Neuronal stem cell (in vitro differentiated cells): Measurements from ENCODE around the gene OTULIN.
A peak's percentile ranks its signal among the peaks of the same experiment; 100 is the strongest.

Experiments used
- DNase-seq: peaks from one replicate; pipeline ENCODE4 v3.0.0-alpha.2; 2013; ENCODE audit warnings: low spot score
- H2AFZ ChIP-seq: one replicate; pipeline ENCODE4 v1.6.1; 2013; ENCODE audit warnings: mild to moderate bottlenecking, low read length, inconsistent platforms
- H2AK5ac ChIP-seq: 2 replicates; pipeline ENCODE4 v1.6.1; 2013; ENCODE audit warnings: low read depth, mild to moderate bottlenecking, inconsistent platforms, low read length, moderate library complexity, mixed read lengths
- H2BK120ac ChIP-seq: 2 replicates; pipeline ENCODE4 v1.6.1; 2013; ENCODE audit warnings: low read depth, mild to moderate bottlenecking, inconsistent platforms, low read length, moderate library complexity, mixed read lengths
- H2BK12ac ChIP-seq: one replicate; pipeline ENCODE4 v1.6.1; 2013; ENCODE audit warnings: low read length, inconsistent platforms
- H2BK15ac ChIP-seq: 2 replicates; pipeline ENCODE4 v1.6.1; 2013; ENCODE audit warnings: mild to moderate bottlenecking, low read length, inconsistent platforms, mixed read lengths
- H2BK5ac ChIP-seq: one replicate; pipeline ENCODE4 v1.6.1; 2013; ENCODE audit warnings: inconsistent platforms, mild to moderate bottlenecking, low read length, moderate library complexity
- H3K14ac ChIP-seq: one replicate; pipeline ENCODE4 v1.6.1; 2013; ENCODE audit warnings: low read length, inconsistent platforms
- H3K18ac ChIP-seq: 2 replicates; pipeline ENCODE4 v1.6.1; 2013; ENCODE audit warnings: low read length, inconsistent platforms
- H3K23ac ChIP-seq: 2 replicates; pipeline ENCODE4 v1.6.1; 2013; ENCODE audit warnings: low read depth, mild to moderate bottlenecking, mixed read lengths, low read length, inconsistent platforms; ENCODE audit not compliant: poor library complexity
- H3K27ac ChIP-seq: replicated peaks from 3 replicates; pipeline ENCODE4 v1.5.1; 2013; ENCODE audit warnings: low read length, inconsistent platforms
- H3K27me3 ChIP-seq, 3 experiments: 2 replicates each; pipeline ENCODE4 v1.6.1; 2013; ENCODE audit warnings: low read length in 3 of 3, mild to moderate bottlenecking in 2 of 3, inconsistent platforms in 1 of 3, low read depth in 1 of 3, mixed read lengths in 1 of 3, moderate library complexity in 1 of 3; ENCODE audit not compliant: control insufficient read depth in 3 of 3, insufficient read depth in 3 of 3
- H3K36me3 ChIP-seq, 2 donors: replicated peaks in 1 of 2; 2 replicates each; pipeline ENCODE4 v1.6.1; 2013; ENCODE audit warnings: low read length in 2 of 2; ENCODE audit not compliant: control insufficient read depth in 2 of 2, insufficient read depth in 2 of 2
- H3K4ac ChIP-seq: 2 replicates; pipeline ENCODE4 v1.6.1; 2013; ENCODE audit warnings: inconsistent platforms, mild to moderate bottlenecking, low read length, moderate library complexity
- H3K4me1 ChIP-seq, 2 donors: 1 replicate in 1 of 2; 2 replicates in 1 of 2; pipeline ENCODE4 v1.6.1; 2013; ENCODE audit warnings: low read length in 2 of 2, low read depth in 1 of 2; ENCODE audit not compliant: control insufficient read depth in 2 of 2, insufficient read depth in 1 of 2
- H3K4me2 ChIP-seq: one replicate; pipeline ENCODE4 v1.6.1; 2013; ENCODE audit warnings: mild to moderate bottlenecking, low read length, inconsistent platforms; ENCODE audit not compliant: insufficient read depth, poor library complexity, severe bottlenecking
- H3K4me3 ChIP-seq, 2 donors: 2 replicates each; pipeline ENCODE4 v1.5.1; 2013; ENCODE audit warnings: low read length in 2 of 2, mild to moderate bottlenecking in 2 of 2, inconsistent platforms in 1 of 2, moderate library complexity in 1 of 2
- H3K79me1 ChIP-seq: one replicate; pipeline ENCODE4 v1.6.1; 2013; ENCODE audit warnings: low read depth, mild to moderate bottlenecking, inconsistent platforms, low read length, moderate library complexity
- H3K9ac ChIP-seq: one replicate; pipeline ENCODE4 v1.6.1; 2013; ENCODE audit warnings: mild to moderate bottlenecking, low read depth, low read length, inconsistent platforms; ENCODE audit not compliant: poor library complexity
- H3K9me3 ChIP-seq, 2 donors: replicated peaks in 1 of 2; 2 replicates each; pipeline versions ENCODE3 to v1.6.1; 2013; ENCODE audit warnings: low read length in 2 of 2, mild to moderate bottlenecking in 2 of 2, inconsistent platforms in 1 of 2, low read depth in 1 of 2, mixed read lengths in 1 of 2, moderate library complexity in 1 of 2; ENCODE audit not compliant: control insufficient read depth in 2 of 2, insufficient read depth in 1 of 2
- H4K8ac ChIP-seq: one replicate; pipeline ENCODE4 v1.6.1; 2013; ENCODE audit warnings: low read depth, mild to moderate bottlenecking, inconsistent platforms, low read length, moderate library complexity
- H4K91ac ChIP-seq: one replicate; pipeline ENCODE4 v1.6.1; 2013; ENCODE audit warnings: low read length, low read depth, mild to moderate bottlenecking, inconsistent platforms; ENCODE audit not compliant: poor library complexity
- WGBS, 2 donors: extraction: QIAGEN DNeasy Blood & Tissue Kit; methylation state at CpG; one replicate each; pipeline ENCODE4 v1.1.7; 2013; ENCODE audit warnings: missing lambda C conversion rate in 2 of 2, mixed read lengths in 1 of 2; ENCODE audit not compliant: insufficient read length in 2 of 2, insufficient replicate concordance in 1 of 2; ENCODE audit errors: extremely low coverage in 2 of 2; 5-methylcytosine and 5-hydroxymethylcytosine counted together

OTULIN gene

GRCh38 chr5:14685757-14686156, 21.2 kb downstream of the OTULIN start:
- Histone ChIP-seq H3K79me1 (no peaks in the 10 kb centered on the region), H2BK120ac (no peak overlapping the region), H2BK12ac (no peak overlapping the region), H2AK5ac (no peak overlapping the region), H4K91ac (no peak overlapping the region), H3K23ac (no peak overlapping the region), H2BK5ac (no peak overlapping the region), H3K9me3 (peaks cover 0 to 14% of the 10 kb centered on the region in 2 donors), H3K4me2 (no peak overlapping the region), H3K36me3 (peaks cover 22 to 91% of the 10 kb centered on the region in 2 donors), H3K14ac (no peak overlapping the region), H4K8ac (no peak overlapping the region), H3K4ac (no peak overlapping the region), H3K27me3 (no peaks in the 10 kb centered on the region), H3K27ac (no peak overlapping the region), H3K4me3 (no peak overlapping the region), H3K18ac (no peak overlapping the region), H2BK15ac (no peak overlapping the region), H3K9ac (no peak overlapping the region), H2AFZ (no peak overlapping the region), H3K4me1 (peaks cover 0 to 2% of the 10 kb centered on the region in 2 donors)
- WGBS, 2 donors, result no CpG with 5 or more reads among the region's 6 CpGs
- peak; percentile 23 for DNase-seq

GRCh38 chr5:14686517-14686916, 22.0 kb downstream of the OTULIN start:
- no peak overlapping the region for H3K9ac ChIP-seq
- H3K4ac ChIP-seq, result no peak overlapping the region
- no peak overlapping the region for H2AFZ ChIP-seq
- H4K8ac ChIP-seq, result no peak overlapping the region
- no peak overlapping the region for H3K4me3 ChIP-seq
- no peak overlapping the region for H2BK15ac ChIP-seq
- H3K4me1 ChIP-seq, result peaks cover 0 to 2% of the 10 kb centered on the region in 2 donors
- H3K23ac ChIP-seq, result no peak overlapping the region
- peaks cover 0 to 14% of the 10 kb centered on the region in 2 donors for H3K9me3 ChIP-seq
- no peak overlapping the region for H2BK120ac ChIP-seq
- no peak overlapping the region for H2BK12ac ChIP-seq
- DNase-seq, result no peak
- no peak overlapping the region for H3K14ac ChIP-seq
- H2AK5ac ChIP-seq, result no peak overlapping the region
- no peak overlapping the region for H3K4me2 ChIP-seq
- H4K91ac ChIP-seq, result no peak overlapping the region
- H3K79me1 ChIP-seq, result no peaks in the 10 kb centered on the region
- no peak overlapping the region for H3K27ac ChIP-seq
- H3K27me3 ChIP-seq, result no peaks in the 10 kb centered on the region
- H2BK5ac ChIP-seq, result no peak overlapping the region
- H3K36me3 ChIP-seq, result peaks cover 21 to 91% of the 10 kb centered on the region in 2 donors
- no peak overlapping the region for H3K18ac ChIP-seq

GRCh38 chr5:14687023-14687665, 22.6 kb downstream of the OTULIN start:
- no peak overlapping the region for H2AFZ ChIP-seq
- H2BK5ac ChIP-seq, result no peak overlapping the region
- H3K4me3 ChIP-seq, result peak overlapping the region in 1 of 2 donors; percentile 5
- no peak overlapping the region for H3K27ac ChIP-seq
- H2BK120ac ChIP-seq, result no peak overlapping the region
- H3K9ac ChIP-seq, result no peak overlapping the region
- no CpG with 5 or more reads among the region's 4 CpGs for WGBS, 2 donors
- H2BK12ac ChIP-seq, result no peak overlapping the region
- H3K4me1 ChIP-seq, result peaks cover 0 to 2% of the 10 kb centered on the region in 2 donors
- H2BK15ac ChIP-seq, result no peak overlapping the region
- no peak overlapping the region for H3K4ac ChIP-seq
- H3K79me1 ChIP-seq, result no peaks in the 10 kb centered on the region
- no peak overlapping the region for H3K23ac ChIP-seq
- H4K91ac ChIP-seq, result no peak overlapping the region
- no peak overlapping the region for H3K18ac ChIP-seq
- no peak overlapping the region for H4K8ac ChIP-seq
- no peak overlapping the region for H3K14ac ChIP-seq
- no peak for DNase-seq
- peaks cover 20 to 91% of the 10 kb centered on the region in 2 donors for H3K36me3 ChIP-seq
- peaks cover 0 to 14% of the 10 kb centered on the region in 2 donors for H3K9me3 ChIP-seq
- H2AK5ac ChIP-seq, result no peak overlapping the region
- no peak overlapping the region for H3K4me2 ChIP-seq
- H3K27me3 ChIP-seq, result no peaks in the 10 kb centered on the region

- Histone ChIP-seq H3K27me3 (no peaks in the 10 kb centered on the region), H3K14ac (no peak overlapping the region), H3K36me3 (peaks cover 24 to 99% of the 10 kb centered on the region in 2 donors)
Observed at GRCh38 chr5:14693070-14693469, 28.6 kb downstream of the OTULIN start.

More at GRCh38 chr5:14693070-14693469, 28.6 kb downstream of the OTULIN start:
- Histone ChIP-seq H2BK120ac (no peak overlapping the region), H3K79me1 (peaks cover under 1% of the 10 kb centered on the region), H3K4me3 (no peak overlapping the region), H2BK5ac (no peak overlapping the region), H2AFZ (no peak overlapping the region), H3K18ac (no peak overlapping the region), H3K4me2 (no peak overlapping the region), H3K27ac (no peak overlapping the region), H3K9ac (no peak overlapping the region), H4K8ac (no peak overlapping the region), H3K4ac (no peak overlapping the region), H4K91ac (no peak overlapping the region), H3K4me1 (no peaks in the 10 kb centered on the region), H3K9me3 (peaks cover 0 to 14% of the 10 kb centered on the region in 2 donors), H2AK5ac (no peak overlapping the region), H2BK15ac (no peak overlapping the region), H2BK12ac (no peak overlapping the region), H3K23ac (no peak overlapping the region)
- DNase-seq, result no peak
- no CpG with 5 or more reads among the region's 5 CpGs for WGBS, 2 donors
